Stimulated activated CD4-positive, alpha-beta T cell treated with anti-CD3 and anti-CD28 coated beads, Interleukin-1b, Interleukin-23, amount 100 ng/mL, for 48 hours (primary cell): ENCODE data around the gene ROBO4.

ENCODE experiments used
- DNase-seq: peaks from one replicate; pipeline ENCODE4 v3.0.0-alpha.2; 2020

Gene ROBO4

DNA sequence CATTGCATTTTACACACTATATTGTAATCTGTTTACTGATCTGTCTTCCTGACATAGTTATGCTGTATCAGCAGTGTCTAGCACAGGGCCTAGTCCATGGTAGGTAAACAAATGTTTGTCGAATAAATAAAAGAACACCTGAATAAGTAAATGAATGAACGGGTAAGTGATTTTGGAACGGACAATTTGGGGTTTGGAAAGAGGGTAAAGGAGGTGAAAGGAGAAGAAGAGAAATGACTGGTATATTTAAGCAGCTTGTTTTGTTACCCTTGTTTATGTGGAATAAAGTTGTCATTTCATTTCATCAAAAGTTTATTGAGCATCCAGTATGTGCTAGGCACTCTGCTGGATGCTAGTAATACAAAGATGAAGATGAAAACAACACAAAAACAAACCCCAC lies 21.3 kb upstream of the ROBO4 start, which contains the start of gene HEPN1:
Gene HEPN1, plus strand, starts transcription at position 301 of the 400 bp plus-strand sequence.
- DNase-seq: no peak

- DNase-seq: no peak
Measured at GRCh38 chr11:124917115-124917637, 19.5 kb upstream of the ROBO4 start.

- DNase-seq: no peak
Measured at GRCh38 chr11:124916370-124916710, 18.7 kb upstream of the ROBO4 start.

- DNase-seq: no peak
Measured at GRCh38 chr11:124915541-124916369, 18.1 kb upstream of the ROBO4 start.

GRCh38 chr11:124902616-124903015 lies 5.0 kb upstream of the ROBO4 start:
- no peak for DNase-seq

DNA sequence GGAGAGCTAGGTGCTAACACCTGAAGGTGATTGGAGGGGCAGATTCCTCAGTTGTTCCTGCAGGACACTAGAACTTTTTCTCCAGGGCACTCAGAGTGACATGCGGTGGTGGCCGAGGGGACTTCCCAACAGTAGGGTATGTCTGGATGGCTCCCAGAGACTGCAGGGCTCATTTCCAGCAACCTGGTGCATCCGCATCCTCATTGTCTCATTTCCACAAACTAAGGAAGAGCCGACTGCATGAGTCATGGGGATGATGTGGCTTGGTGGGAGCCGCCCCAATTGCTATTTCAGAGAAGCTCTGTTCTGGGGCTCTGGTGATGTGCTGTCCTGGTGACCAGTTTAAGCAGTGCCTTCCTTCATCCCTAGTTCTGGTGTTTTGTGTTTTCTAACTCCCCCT lies 2.8 kb upstream of the ROBO4 start:
- DNase-seq: no peak

GRCh38 chr11:124899383-124900145 lies 1.9 kb upstream of the ROBO4 start:
- no peak for DNase-seq

DNA sequence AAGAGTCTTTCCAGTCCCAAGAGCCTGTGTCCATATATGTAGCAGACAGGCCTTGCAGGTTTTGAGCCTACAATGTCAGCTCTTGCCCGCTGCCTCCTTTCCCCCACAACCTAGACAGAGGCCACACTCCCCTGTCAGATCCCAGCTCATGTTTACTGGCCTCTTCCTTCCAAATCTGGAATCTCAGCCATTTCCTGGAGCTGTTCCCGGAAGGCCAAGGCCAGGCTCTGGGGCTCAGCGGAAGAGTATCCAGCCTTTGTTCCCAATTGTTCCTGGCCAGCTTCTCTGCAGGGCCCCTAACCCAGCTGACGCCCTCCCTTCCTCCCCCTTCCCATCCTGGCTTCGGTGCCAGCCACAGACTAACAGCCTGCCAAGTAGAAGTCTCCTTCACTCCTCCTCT lies 1.0 kb upstream of the ROBO4 start:
- DNase-seq: no peak

GRCh38 chr11:124898263-124898680 lies 607 bp upstream of the ROBO4 start:
- DNase-seq: no peak

DNA sequence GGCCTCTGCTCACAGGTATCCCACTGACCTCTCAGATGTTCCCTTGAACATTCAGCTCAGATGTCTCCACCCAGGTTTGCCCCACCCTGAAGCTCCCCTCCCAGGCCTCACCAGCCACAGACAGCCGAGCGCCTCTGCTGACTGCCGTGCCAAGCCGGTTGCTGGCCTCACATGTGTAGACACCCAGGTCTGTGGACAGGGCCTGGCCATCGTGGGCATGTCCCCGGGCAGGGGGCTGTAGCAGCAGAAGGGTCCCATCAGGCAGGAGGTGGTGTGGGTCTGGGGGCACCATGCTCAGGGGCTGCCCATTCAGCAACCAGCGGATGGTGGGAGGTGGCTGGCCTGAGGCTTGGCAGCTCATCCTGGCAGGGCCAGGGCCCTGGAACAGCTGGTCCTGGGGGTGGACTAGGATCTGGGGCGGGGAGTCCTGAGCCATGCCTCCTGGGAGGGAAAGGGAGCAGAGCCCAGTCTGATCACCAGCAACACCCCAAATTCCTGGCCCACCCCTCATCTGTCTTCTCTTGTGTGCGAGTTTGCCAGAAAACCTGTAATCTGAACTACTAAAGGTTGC lies 759 bp downstream of the ROBO4 start:
- no peak for DNase-seq

- DNase-seq: no peak
Measured at GRCh38 chr11:124896071-124896750, 1.5 kb downstream of the ROBO4 start.

DNA sequence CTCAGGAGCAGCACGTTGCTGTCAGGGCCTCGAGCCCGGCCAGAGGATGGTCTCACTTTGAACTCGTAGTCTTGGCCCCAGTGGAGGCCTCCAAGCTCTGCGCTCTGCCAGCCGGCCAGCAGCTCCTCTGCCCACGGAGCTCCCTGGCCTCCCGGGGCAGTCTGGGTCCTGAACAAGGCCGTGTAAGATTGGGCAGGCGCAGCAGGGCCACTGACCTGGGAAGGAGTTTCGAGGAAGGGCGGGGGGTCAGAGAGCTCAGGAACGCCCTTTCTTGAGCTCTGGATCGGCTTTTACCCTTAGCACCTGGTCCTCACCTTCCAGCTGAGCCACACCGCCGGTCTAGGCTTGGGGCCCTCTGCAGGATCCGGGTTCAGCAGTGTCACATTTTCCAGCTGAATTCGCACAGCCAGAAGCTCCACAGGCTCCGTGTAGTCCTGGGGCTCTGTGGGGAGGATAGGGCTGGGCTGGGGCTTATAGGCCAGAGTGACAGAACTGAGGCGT lies 2.1 kb downstream of the ROBO4 start:
- no peak for DNase-seq

- no peak for DNase-seq
Measured at GRCh38 chr11:124894606-124895430, 2.8 kb downstream of the ROBO4 start.

- no peak for DNase-seq
Measured at GRCh38 chr11:124893781-124894401, 3.8 kb downstream of the ROBO4 start.

GRCh38 chr11:124892750-124893454 lies 4.8 kb downstream of the ROBO4 start:
- DNase-seq: no peak

- no peak for DNase-seq
Measured at GRCh38 chr11:124892146-124892545, 5.5 kb downstream of the ROBO4 start.

GRCh38 chr11:124891373-124891861 lies 6.2 kb downstream of the ROBO4 start:
- DNase-seq: no peak

- no peak for DNase-seq
Measured at GRCh38 chr11:124890683-124891372, 6.8 kb downstream of the ROBO4 start.

- no peak for DNase-seq
Measured at GRCh38 chr11:124890151-124890550, 7.5 kb downstream of the ROBO4 start.
